SK-N-DZ (cell line): ENCODE measurements around the gene CYP19A1.
"Not testable (repeated sequence)": the region's sequence is repeated elsewhere in the genome, so short reads cannot be mapped to it uniquely, and the experiment has no call there.

Experiments used
- DNase-seq: peaks from one replicate; pipeline ENCODE4 v3.0.0-alpha.2; 2015; ENCODE audit warnings: low spot score

The CYP19A1 gene

GRCh38 chr15:51262463-51262862, 75.9 kb downstream of the CYP19A1 start:
- DNase-seq, result no peak

- DNase-seq, result not testable (repeated sequence)
Observed at GRCh38 chr15:51261113-51261512, 77.3 kb downstream of the CYP19A1 start.

GRCh38 chr15:51260202-51260601, 78.2 kb downstream of the CYP19A1 start:
- no peak for DNase-seq

GRCh38 chr15:51255533-51255932, 82.9 kb downstream of the CYP19A1 start:
- DNase-seq, result no peak

- DNase-seq, result no peak
Observed at GRCh38 chr15:51253366-51253765, 85.0 kb downstream of the CYP19A1 start.

GRCh38 chr15:51252671-51253070, 85.7 kb downstream of the CYP19A1 start:
- DNase-seq, result no peak

GRCh38 chr15:51251556-51251955, 86.8 kb downstream of the CYP19A1 start:
- no peak for DNase-seq

GRCh38 chr15:51250217-51251011, 88.0 kb downstream of the CYP19A1 start:
- DNase-seq, result no peak

- no peak for DNase-seq
Observed at GRCh38 chr15:51245628-51246027, 92.8 kb downstream of the CYP19A1 start.

GRCh38 chr15:51244423-51244869, 94.0 kb downstream of the CYP19A1 start:
- no peak for DNase-seq

GRCh38 chr15:51243774-51244173, 94.6 kb downstream of the CYP19A1 start:
- DNase-seq, result no peak

- no peak for DNase-seq
Observed at GRCh38 chr15:51240066-51240465, 98.3 kb downstream of the CYP19A1 start.

GRCh38 chr15:51237816-51238215, 100.6 kb downstream of the CYP19A1 start:
- DNase-seq, result no peak

GRCh38 chr15:51234176-51234927, 104.0 kb downstream of the CYP19A1 start:
- no peak for DNase-seq

- DNase-seq, result no peak
Observed at GRCh38 chr15:51232581-51232980, 105.8 kb downstream of the CYP19A1 start.

- no peak for DNase-seq
Observed at GRCh38 chr15:51229907-51230330, 108.5 kb downstream of the CYP19A1 start.

GRCh38 chr15:51227940-51228732, 110.3 kb downstream of the CYP19A1 start:
- no peak for DNase-seq

- no peak for DNase-seq
Observed at GRCh38 chr15:51226576-51227210, 111.7 kb downstream of the CYP19A1 start.

- no peak for DNase-seq
Observed at GRCh38 chr15:51224428-51224827, 114.0 kb downstream of the CYP19A1 start.

- no peak for DNase-seq
Observed at GRCh38 chr15:51223771-51224229, 114.6 kb downstream of the CYP19A1 start.

- no peak for DNase-seq
Observed at GRCh38 chr15:51218299-51218938, 120.0 kb downstream of the CYP19A1 start.
